ENCODE data around the gene CEP89. TPM values are rescaled to one million over a fixed set of nuclear protein-coding genes. Genes with fewer than 3 reads are reported as not detected.

CEP89 gene
- total RNA-seq, 4 donors from 2014 or later: 11.7 to 22.5 (median 17.5) TPM

GRCh38 chr19:32895384-32895783 lies 76.4 kb downstream of the CEP89 start:
- H3K36me3 ChIP-seq: peaks cover 41% of the 10 kb centered on the region
- 91% methylated on average over 3 of the region's 3 CpGs for WGBS

GRCh38 chr19:32891609-32892008 lies 80.1 kb downstream of the CEP89 start:
- 97% methylated on average over 2 of the region's 2 CpGs for WGBS
- Histone ChIP-seq H3K9me3 (peaks cover 8% of the 10 kb centered on the region), H3K27me3 (no peaks in the 10 kb centered on the region), H3K27ac (no peak overlapping the region), H3K4me3 (no peak overlapping the region), H3K36me3 (peaks cover 28% of the 10 kb centered on the region), H3K4me1 (no peaks in the 10 kb centered on the region)
- no peak for DNase-seq (ENCODE audit: low spot score in 2 of 2)
- TF ChIP-seq EP300 (IDR thresholded peaks at IDR 0.05) (no peak), POLR2AphosphoS5 (IDR thresholded peaks at IDR 0.05) (no peak), POLR2A (IDR thresholded peaks at IDR 0.05) (no peak), CTCF (IDR thresholded peaks at IDR 0.05) (no peak)

More at GRCh38 chr19:32895384-32895783, 76.4 kb downstream of the CEP89 start:
- no peak for DNase-seq (ENCODE audit: low spot score in 2 of 2)
- H3K4me1 ChIP-seq: no peaks in the 10 kb centered on the region
- peaks cover 8% of the 10 kb centered on the region for H3K9me3 ChIP-seq
- TF ChIP-seq CTCF (IDR thresholded peaks at IDR 0.05) (no peak), POLR2A (IDR thresholded peaks at IDR 0.05) (no peak), POLR2AphosphoS5 (IDR thresholded peaks at IDR 0.05) (no peak), EP300 (IDR thresholded peaks at IDR 0.05) (no peak)
- H3K4me3 ChIP-seq: no peak overlapping the region
- H3K27me3 ChIP-seq: no peaks in the 10 kb centered on the region
- no peak overlapping the region for H3K27ac ChIP-seq

- TF ChIP-seq EP300 (IDR thresholded peaks at IDR 0.05): no peak
- no peak for TF ChIP-seq POLR2AphosphoS5 (IDR thresholded peaks at IDR 0.05)
- TF ChIP-seq POLR2A (IDR thresholded peaks at IDR 0.05): no peak
- no peak for TF ChIP-seq CTCF (IDR thresholded peaks at IDR 0.05)
- Histone ChIP-seq H3K9me3 (peaks cover 8% of the 10 kb centered on the region), H3K4me3 (no peak overlapping the region), H3K27me3 (no peaks in the 10 kb centered on the region), H3K4me1 (no peaks in the 10 kb centered on the region), H3K36me3 (peaks cover 25% of the 10 kb centered on the region), H3K27ac (no peak overlapping the region)
- DNase-seq (ENCODE audit: low spot score in 2 of 2): no peak
- 100% methylated on average over 2 of the region's 10 CpGs for WGBS
Measured at GRCh38 chr19:32890841-32891240, 80.9 kb downstream of the CEP89 start.

GRCh38 chr19:32890326-32890725 lies 81.4 kb downstream of the CEP89 start:
- WGBS: 92% methylated on average over 13 of the region's 13 CpGs
- DNase-seq (ENCODE audit: low spot score in 2 of 2): no peak
- H3K36me3 ChIP-seq: peaks cover 25% of the 10 kb centered on the region
- no peak overlapping the region for H3K27ac ChIP-seq
- peaks cover 8% of the 10 kb centered on the region for H3K9me3 ChIP-seq
- TF ChIP-seq POLR2A (IDR thresholded peaks at IDR 0.05) (no peak), EP300 (IDR thresholded peaks at IDR 0.05) (no peak), POLR2AphosphoS5 (IDR thresholded peaks at IDR 0.05) (no peak), CTCF (IDR thresholded peaks at IDR 0.05) (no peak)
- H3K4me1 ChIP-seq: no peaks in the 10 kb centered on the region
- H3K4me3 ChIP-seq: no peak overlapping the region
- H3K27me3 ChIP-seq: no peaks in the 10 kb centered on the region

- Histone ChIP-seq H3K27ac (no peak overlapping the region), H3K27me3 (no peaks in the 10 kb centered on the region), H3K9me3 (peaks cover 8% of the 10 kb centered on the region), H3K4me1 (no peaks in the 10 kb centered on the region), H3K4me3 (no peak overlapping the region), H3K36me3 (peaks cover 25% of the 10 kb centered on the region)
- TF ChIP-seq POLR2AphosphoS5 (IDR thresholded peaks at IDR 0.05) (no peak), EP300 (IDR thresholded peaks at IDR 0.05) (no peak), POLR2A (IDR thresholded peaks at IDR 0.05) (no peak), CTCF (IDR thresholded peaks at IDR 0.05) (no peak)
- WGBS: 78% methylated on average over 10 of the region's 11 CpGs
- DNase-seq (ENCODE audit: low spot score in 2 of 2): no peak
Measured at GRCh38 chr19:32889137-32889934, 82.4 kb downstream of the CEP89 start.
